GM12892 (cell line): Measurements from ENCODE around the gene CPA2.

ENCODE experiments used
- POLR2A ChIP-seq: IDR thresholded peaks from 2 replicates; pipeline ENCODE4 v1.6.1; 2011; ENCODE audit warnings: low read depth, low read length, control low read depth
- POLR2AphosphoS5 ChIP-seq: IDR thresholded peaks from 2 replicates; pipeline ENCODE4 v1.6.1; 2011; ENCODE audit warnings: low read depth, low read length, control low read depth
- TAF1 ChIP-seq: IDR thresholded peaks from 2 replicates; pipeline ENCODE4 v1.6.1; 2011; ENCODE audit warnings: low read depth, mild to moderate bottlenecking, control low read depth, low read length, borderline replicate concordance

DNA sequence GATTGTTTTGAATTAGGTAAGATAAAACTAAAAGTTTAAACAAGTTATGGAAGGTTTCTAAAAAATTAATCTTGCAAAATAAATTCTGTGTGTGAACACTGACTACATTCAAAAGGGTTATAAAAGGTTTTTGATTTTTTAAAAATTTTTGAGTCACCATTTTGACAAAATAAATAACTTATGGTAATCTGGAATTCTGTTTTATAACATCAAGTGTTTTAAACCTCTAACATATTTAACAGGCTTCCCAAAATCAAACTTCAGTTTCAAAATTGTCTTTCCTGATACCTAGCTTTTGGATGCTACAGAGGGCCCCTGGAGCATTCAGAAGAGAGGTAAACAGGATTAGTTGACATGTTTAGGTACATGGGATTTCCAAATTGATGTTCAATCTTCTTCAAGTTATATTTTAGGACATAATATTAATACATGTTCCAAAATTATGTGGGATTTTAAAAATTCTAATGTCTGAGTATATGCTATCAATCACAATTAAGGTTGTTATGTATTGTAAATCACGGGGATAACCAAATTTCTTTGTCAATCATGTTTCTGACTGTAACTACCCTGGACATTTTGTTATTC lies 8.1 kb upstream of the CPA2 start:
- TF ChIP-seq TAF1 (no peak), POLR2AphosphoS5 (no peak), POLR2A (no peak)
